Measurements from ENCODE around the gene CYBB.
A peak's percentile ranks its signal among the peaks of the same experiment; 100 is the strongest.
"Not testable (repeated sequence)": the region's sequence is repeated elsewhere in the genome, so short reads cannot be mapped to it uniquely, and the experiment has no call there.

Gene CYBB

GRCh38 chrX:37767430-37767829, 12.4 kb upstream of the CYBB start:
- no peak for DNase-seq
- ATAC-seq, result no peak
- Mint-ChIP-seq H3K4me3 (no peak overlapping the region), H3K27ac (no peak overlapping the region), H3K27me3 (no peaks in the 10 kb centered on the region), H3K4me1 (peaks cover 12% of the 10 kb centered on the region), H3K36me3 (ENCODE audit: low read depth) (peaks cover 1% of the 10 kb centered on the region), H3K9me3 (no peaks in the 10 kb centered on the region)

- H3K36me3 Mint-ChIP-seq (ENCODE audit: low read depth); H3K4me1 Mint-ChIP-seq; DNase-seq; H3K27ac Mint-ChIP-seq; H3K4me3 Mint-ChIP-seq; H3K27me3 Mint-ChIP-seq; ATAC-seq; H3K9me3 Mint-ChIP-seq: not testable (repeated sequence)
Measured at GRCh38 chrX:37768866-37769265, 11.0 kb upstream of the CYBB start.

GRCh38 chrX:37776283-37776986, 3.4 kb upstream of the CYBB start:
- peak; percentile 73 for ATAC-seq
- Mint-ChIP-seq H3K27me3 (no peaks in the 10 kb centered on the region), H3K4me1 (peaks cover 25% of the 10 kb centered on the region), H3K9me3 (no peaks in the 10 kb centered on the region), H3K4me3 (no peak overlapping the region), H3K36me3 (ENCODE audit: low read depth) (no peaks in the 10 kb centered on the region), H3K27ac (peak overlapping the region; percentile 55)
- DNase-seq, result no peak

- Mint-ChIP-seq H3K9me3 (no peaks in the 10 kb centered on the region), H3K27ac (no peak overlapping the region), H3K4me3 (no peak overlapping the region), H3K36me3 (ENCODE audit: low read depth) (no peaks in the 10 kb centered on the region), H3K4me1 (peaks cover 25% of the 10 kb centered on the region), H3K27me3 (no peaks in the 10 kb centered on the region)
- no peak for DNase-seq
- no peak for ATAC-seq
Measured at GRCh38 chrX:37776987-37777325, 2.9 kb upstream of the CYBB start.

GRCh38 chrX:37781081-37781480, 1.2 kb downstream of the CYBB start:
- no peaks in the 10 kb centered on the region for H3K27me3 Mint-ChIP-seq
- H3K4me3 Mint-ChIP-seq, result peak overlapping the region; percentile 32
- H3K36me3 Mint-ChIP-seq (ENCODE audit: low read depth), result no peaks in the 10 kb centered on the region
- peaks cover 23% of the 10 kb centered on the region for H3K4me1 Mint-ChIP-seq
- DNase-seq, result no peak
- no peaks in the 10 kb centered on the region for H3K9me3 Mint-ChIP-seq
- ATAC-seq, result no peak
- H3K27ac Mint-ChIP-seq, result no peak overlapping the region

- Mint-ChIP-seq H3K9me3 (no peaks in the 10 kb centered on the region), H3K4me1 (peaks cover 23% of the 10 kb centered on the region), H3K36me3 (ENCODE audit: low read depth) (no peaks in the 10 kb centered on the region), H3K27me3 (no peaks in the 10 kb centered on the region), H3K27ac (no peak overlapping the region), H3K4me3 (peak overlapping the region; percentile 32)
- DNase-seq, result no peak
- no peak for ATAC-seq
Measured at GRCh38 chrX:37781814-37782213, 2.0 kb downstream of the CYBB start.

- H3K27ac Mint-ChIP-seq, result no peak overlapping the region
- no peak for DNase-seq
- no peaks in the 10 kb centered on the region for H3K36me3 Mint-ChIP-seq (ENCODE audit: low read depth)
- no peaks in the 10 kb centered on the region for H3K9me3 Mint-ChIP-seq
- no peak for ATAC-seq
- peaks cover 23% of the 10 kb centered on the region for H3K4me1 Mint-ChIP-seq
- peak overlapping the region; percentile 13 for H3K4me3 Mint-ChIP-seq
- no peaks in the 10 kb centered on the region for H3K27me3 Mint-ChIP-seq
Measured at GRCh38 chrX:37782359-37782758, 2.5 kb downstream of the CYBB start.

- H3K9me3 Mint-ChIP-seq, result no peaks in the 10 kb centered on the region
- ATAC-seq, result no peak
- DNase-seq, result no peak
- H3K4me3 Mint-ChIP-seq, result no peak overlapping the region
- H3K27me3 Mint-ChIP-seq, result no peaks in the 10 kb centered on the region
- H3K36me3 Mint-ChIP-seq (ENCODE audit: low read depth), result no peaks in the 10 kb centered on the region
- H3K4me1 Mint-ChIP-seq, result peaks cover 24% of the 10 kb centered on the region
- H3K27ac Mint-ChIP-seq, result no peak overlapping the region
Measured at GRCh38 chrX:37783305-37783704, 3.4 kb downstream of the CYBB start.

- Mint-ChIP-seq H3K4me3 (no peak overlapping the region), H3K9me3 (no peaks in the 10 kb centered on the region), H3K27me3 (no peaks in the 10 kb centered on the region), H3K4me1 (peaks cover 32% of the 10 kb centered on the region), H3K27ac (no peak overlapping the region), H3K36me3 (ENCODE audit: low read depth) (no peaks in the 10 kb centered on the region)
- ATAC-seq (no peak), DNase-seq (no peak)
Measured at GRCh38 chrX:37785569-37785968, 5.7 kb downstream of the CYBB start.

- no peaks in the 10 kb centered on the region for H3K36me3 Mint-ChIP-seq (ENCODE audit: low read depth)
- H3K27me3 Mint-ChIP-seq, result no peaks in the 10 kb centered on the region
- H3K27ac Mint-ChIP-seq, result peak overlapping the region; percentile 74
- H3K4me3 Mint-ChIP-seq, result peak overlapping the region; percentile 34
- ATAC-seq (peak; percentile 54), DNase-seq (no peak)
- peaks cover 32% of the 10 kb centered on the region for H3K4me1 Mint-ChIP-seq
- no peaks in the 10 kb centered on the region for H3K9me3 Mint-ChIP-seq
Measured at GRCh38 chrX:37786624-37787422, 7.0 kb downstream of the CYBB start.

GRCh38 chrX:37787423-37787869, 7.6 kb downstream of the CYBB start:
- H3K27me3 Mint-ChIP-seq, result no peaks in the 10 kb centered on the region
- H3K4me3 Mint-ChIP-seq, result peak overlapping the region; percentile 34
- ATAC-seq, result no peak
- no peak for DNase-seq
- H3K9me3 Mint-ChIP-seq, result no peaks in the 10 kb centered on the region
- H3K4me1 Mint-ChIP-seq, result peaks cover 32% of the 10 kb centered on the region
- no peaks in the 10 kb centered on the region for H3K36me3 Mint-ChIP-seq (ENCODE audit: low read depth)
- H3K27ac Mint-ChIP-seq, result peak overlapping the region; percentile 74

GRCh38 chrX:37796310-37796709, 16.5 kb downstream of the CYBB start:
- Mint-ChIP-seq H3K36me3 (ENCODE audit: low read depth) (no peaks in the 10 kb centered on the region), H3K27ac (no peak overlapping the region)

GRCh38 chrX:37796805-37797204, 16.9 kb downstream of the CYBB start:
- no peaks in the 10 kb centered on the region for H3K27me3 Mint-ChIP-seq
- no peak overlapping the region for H3K4me3 Mint-ChIP-seq
- H3K36me3 Mint-ChIP-seq (ENCODE audit: low read depth), result no peaks in the 10 kb centered on the region
- peak; percentile 7 for DNase-seq
- peak; percentile 40 for ATAC-seq
- no peaks in the 10 kb centered on the region for H3K9me3 Mint-ChIP-seq
- no peak overlapping the region for H3K27ac Mint-ChIP-seq
- peaks cover 15% of the 10 kb centered on the region for H3K4me1 Mint-ChIP-seq

More at GRCh38 chrX:37796310-37796709, 16.5 kb downstream of the CYBB start:
- DNase-seq (no peak), ATAC-seq (no peak)
- Mint-ChIP-seq H3K27me3 (no peaks in the 10 kb centered on the region), H3K9me3 (no peaks in the 10 kb centered on the region), H3K4me1 (peaks cover 15% of the 10 kb centered on the region), H3K4me3 (no peak overlapping the region)

GRCh38 chrX:37799936-37800335, 20.1 kb downstream of the CYBB start:
- Mint-ChIP-seq H3K4me3 (no peak overlapping the region), H3K27me3 (no peaks in the 10 kb centered on the region), H3K4me1 (peaks cover 14% of the 10 kb centered on the region), H3K9me3 (no peaks in the 10 kb centered on the region), H3K27ac (no peak overlapping the region), H3K36me3 (ENCODE audit: low read depth) (no peaks in the 10 kb centered on the region)
- DNase-seq (no peak), ATAC-seq (no peak)

GRCh38 chrX:37800717-37801116, 20.9 kb downstream of the CYBB start:
- no peak overlapping the region for H3K4me3 Mint-ChIP-seq
- peaks cover 14% of the 10 kb centered on the region for H3K4me1 Mint-ChIP-seq
- no peaks in the 10 kb centered on the region for H3K27me3 Mint-ChIP-seq
- no peaks in the 10 kb centered on the region for H3K36me3 Mint-ChIP-seq (ENCODE audit: low read depth)
- DNase-seq (no peak), ATAC-seq (no peak)
- H3K9me3 Mint-ChIP-seq, result no peaks in the 10 kb centered on the region
- no peak overlapping the region for H3K27ac Mint-ChIP-seq

All from activated naive CD8-positive, alpha-beta T cell treated with anti-CD3 and anti-CD28 coated beads, Interleukin-2, amount 50 U/mL, for 24 hours (primary cell).